ENCODE data around the gene CDK1.
A peak's percentile ranks its signal among the peaks of the same experiment; 100 is the strongest.

Gene CDK1

DNA sequence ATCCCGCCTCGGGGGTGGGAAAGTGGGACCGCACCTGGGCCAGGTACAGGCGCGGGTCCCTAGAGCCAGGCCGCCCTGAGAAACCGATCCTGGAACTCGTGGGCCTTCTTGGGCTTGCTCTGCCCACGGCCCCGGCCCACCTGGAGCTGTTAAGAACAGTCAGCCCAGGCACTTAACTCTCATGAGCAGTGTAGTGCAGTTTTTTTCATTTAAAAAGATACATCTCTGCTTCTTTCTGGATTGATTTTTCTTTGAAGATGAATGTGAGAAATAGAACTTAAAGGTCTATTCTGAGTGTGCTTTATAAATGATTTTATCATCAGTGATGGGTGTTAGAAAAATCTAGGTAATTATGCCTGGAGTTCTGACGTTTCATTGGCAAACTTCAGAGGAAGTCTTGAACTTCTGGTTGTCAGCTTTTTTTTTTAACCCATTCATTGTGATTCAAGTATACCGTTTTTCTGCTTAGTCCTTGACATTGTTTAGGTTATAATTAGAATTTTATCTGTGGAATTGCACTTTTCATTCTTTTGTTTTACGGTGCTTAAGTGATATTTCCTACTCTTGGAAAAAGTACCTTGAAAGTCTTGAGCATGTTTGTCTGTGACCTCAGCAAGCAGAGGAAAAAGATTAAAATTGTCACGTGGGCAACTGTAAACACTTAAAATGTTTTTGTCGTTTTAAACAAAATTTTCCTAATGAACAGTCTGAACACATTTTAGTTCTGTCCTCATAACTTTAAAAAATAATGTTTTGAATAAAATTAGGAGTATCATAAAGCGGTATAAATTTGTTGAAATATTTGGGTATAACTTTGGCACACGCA is 906 bp downstream of the CDK1 start:
- DNase-seq, result no peak

DNA sequence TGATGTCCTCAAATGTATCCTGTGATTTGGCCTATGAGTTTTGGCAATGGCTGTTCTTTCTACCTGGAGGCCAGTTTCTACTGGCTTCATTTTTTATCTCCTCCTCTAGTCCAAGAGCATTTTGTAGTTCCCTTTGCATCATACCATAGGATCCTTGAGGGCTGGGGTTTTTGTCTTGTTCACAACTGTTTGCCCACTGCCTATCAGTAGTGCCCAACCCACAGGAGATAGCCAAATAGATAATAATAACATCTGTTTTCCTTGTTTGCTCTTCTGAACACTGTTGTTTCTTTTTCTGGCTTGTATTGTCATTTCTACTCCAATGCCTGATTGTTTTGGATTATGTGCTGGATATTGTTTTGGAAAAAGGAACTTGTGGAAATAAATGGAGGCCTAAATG is 3.4 kb downstream of the CDK1 start:
- no peak for DNase-seq

DNA sequence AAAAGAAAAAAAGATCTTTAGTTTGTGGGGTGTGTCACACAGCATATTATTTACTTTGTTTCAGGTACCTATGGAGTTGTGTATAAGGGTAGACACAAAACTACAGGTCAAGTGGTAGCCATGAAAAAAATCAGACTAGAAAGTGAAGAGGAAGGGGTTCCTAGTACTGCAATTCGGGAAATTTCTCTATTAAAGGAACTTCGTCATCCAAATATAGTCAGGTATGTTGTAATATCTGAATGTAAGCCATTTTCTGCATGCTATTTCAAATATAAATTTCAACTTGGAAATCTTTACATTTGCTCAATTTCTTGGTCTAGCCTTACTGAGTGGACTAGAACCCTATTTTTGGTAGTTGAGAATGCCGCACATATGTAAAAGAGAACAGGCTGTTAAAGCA is 6.4 kb downstream of the CDK1 start:
- no peak for DNase-seq

DNA sequence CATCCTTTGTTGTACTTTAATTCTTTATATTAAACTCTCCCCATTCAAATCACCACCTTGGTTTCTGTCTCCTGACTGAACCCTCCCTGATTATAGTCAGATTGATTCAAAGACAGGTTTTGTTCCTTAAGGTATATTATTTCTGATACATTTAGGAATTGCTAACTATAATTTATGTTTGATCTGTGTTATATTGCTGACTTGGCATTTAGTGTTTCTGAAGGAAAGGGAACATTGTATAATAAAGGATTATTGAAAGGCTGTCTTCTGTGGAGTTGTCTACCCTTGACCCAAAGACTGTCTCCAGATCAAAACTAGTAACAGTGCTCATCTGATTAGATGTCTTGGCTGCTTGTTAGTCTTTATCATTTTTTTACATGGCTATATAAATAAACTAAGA is 10.3 kb downstream of the CDK1 start:
- DNase-seq, result no peak

DNA sequence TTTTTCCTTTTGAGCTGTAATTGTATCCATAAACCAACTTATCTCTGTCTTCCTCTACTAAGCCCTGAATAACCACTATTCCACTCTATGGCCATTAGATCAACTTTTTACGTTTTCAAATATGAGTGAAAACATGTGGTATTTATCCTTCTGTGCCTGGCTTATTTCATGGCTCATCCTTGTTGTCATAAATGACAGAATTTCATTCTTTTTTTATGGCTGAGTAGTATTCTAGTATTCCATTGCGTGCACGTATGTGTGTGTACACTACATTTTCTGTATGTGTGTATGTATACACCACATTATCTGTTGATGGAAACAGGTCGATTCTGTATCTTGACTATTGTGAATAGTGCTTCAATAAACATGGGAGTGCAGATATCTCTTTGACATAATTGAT is 11.1 kb downstream of the CDK1 start:
- no peak for DNase-seq

DNA sequence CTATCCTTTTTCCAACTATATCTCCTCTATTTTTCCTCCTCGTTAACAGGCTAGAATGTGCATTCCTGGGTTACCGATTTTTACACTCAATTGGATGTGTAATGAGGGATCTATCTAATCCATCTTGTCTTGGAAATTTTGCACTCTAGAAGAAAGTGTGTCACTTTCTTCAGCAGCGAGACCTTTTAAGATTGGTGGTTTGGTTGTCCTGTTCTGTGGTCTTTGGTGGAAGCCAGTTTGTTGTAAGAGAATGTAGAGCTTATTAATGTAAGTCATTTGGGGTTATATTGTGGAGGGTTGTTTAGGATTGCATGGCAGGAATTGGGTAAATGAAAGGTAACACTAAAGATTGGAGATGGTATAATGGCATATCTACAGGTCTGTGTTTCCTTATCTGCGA is 16.7 kb downstream of the CDK1 start:
- no peak for DNase-seq

DNA sequence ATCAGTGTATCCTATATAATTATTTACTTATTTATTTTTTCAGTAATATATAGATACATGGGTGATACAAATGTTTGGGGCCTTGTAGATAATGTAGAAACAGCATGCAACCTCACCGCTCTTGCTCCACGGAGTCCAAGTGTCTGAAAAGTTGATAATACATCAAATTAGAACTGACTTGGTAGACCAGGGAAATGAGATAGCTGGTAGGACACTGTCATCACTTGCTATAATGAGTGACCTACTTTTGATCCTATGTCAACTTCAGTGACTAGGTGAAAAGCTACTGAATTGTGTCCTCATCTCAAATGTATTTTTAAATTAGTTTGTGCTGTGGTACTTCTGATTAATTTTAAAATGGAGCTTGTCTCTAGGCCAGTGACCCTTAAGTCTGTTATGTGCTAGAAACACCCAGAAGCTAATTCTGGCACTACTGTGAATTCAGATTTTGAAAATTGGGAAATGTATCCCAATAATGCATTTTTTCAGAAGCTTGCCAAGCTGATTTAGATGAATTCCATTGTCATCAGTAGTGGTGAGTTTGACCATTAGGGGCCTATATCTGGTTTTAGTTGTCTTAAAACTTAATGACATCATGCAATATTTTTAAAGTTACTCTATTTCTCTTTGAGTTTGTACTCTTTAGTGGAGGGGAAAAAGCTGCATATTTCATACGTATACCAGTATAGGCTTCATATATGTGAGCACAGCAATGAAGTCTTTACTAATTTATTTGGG is 17.4 kb downstream of the CDK1 start:
- DNase-seq, result no peak

DNA sequence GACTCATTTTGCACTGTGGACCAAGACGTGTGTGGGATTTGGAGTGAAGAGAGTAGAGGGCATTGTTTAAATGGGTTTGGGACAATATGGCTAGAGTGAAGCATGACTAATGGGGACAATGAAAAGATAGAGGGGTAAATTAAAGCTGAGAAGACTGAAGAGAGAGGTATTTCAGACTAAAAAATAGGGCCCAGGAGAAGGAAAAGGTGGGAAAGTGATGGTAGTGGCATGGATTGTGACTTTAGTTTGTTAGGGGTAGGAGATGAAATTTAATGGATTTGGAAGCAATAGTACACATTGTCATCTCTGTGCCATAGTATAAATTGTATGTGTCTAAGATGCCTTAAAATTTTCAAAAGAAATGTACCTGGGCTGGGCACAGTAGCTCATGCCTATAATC is 18.2 kb downstream of the CDK1 start:
- no peak for DNase-seq

DNA sequence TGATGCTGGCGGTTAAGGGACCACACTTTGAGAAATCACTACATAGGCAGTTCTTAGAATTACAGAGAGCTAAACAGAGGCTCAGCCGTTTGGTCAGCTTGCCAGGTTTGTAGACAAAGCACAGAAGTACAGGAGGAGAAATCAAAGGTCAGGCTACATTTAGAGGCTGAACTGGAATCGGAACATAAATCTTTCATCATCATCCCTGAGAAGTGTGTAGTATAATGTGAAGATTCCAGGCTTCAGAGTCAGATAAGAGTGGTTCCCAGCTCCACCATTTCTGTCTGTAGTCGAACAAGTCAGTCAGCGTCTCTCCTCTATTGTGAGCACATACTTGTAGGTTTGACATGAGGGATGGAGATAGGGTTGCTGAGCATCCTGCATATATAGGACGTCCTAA is 18.9 kb downstream of the CDK1 start:
- no peak for DNase-seq

DNA sequence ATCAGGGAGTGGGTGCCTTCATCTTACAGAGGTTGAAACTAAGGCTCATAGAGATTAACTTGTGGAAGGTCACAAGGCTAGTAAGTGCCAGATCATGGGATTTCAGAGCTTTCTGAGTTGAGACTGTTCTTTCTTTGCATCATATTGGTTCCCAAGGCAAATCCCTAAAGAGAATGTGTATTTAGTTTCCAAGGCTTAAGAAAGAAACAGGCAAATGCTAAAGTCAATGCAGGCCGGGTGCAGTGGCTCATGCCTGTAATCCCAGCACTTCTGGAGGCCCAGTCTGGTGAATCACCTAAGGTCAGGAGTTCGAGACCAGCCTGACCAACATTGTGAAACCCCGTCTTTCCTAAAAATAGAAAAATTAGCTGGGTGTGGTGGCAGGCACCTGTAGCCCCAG is 19.8 kb downstream of the CDK1 start:
- no peak for DNase-seq

DNA sequence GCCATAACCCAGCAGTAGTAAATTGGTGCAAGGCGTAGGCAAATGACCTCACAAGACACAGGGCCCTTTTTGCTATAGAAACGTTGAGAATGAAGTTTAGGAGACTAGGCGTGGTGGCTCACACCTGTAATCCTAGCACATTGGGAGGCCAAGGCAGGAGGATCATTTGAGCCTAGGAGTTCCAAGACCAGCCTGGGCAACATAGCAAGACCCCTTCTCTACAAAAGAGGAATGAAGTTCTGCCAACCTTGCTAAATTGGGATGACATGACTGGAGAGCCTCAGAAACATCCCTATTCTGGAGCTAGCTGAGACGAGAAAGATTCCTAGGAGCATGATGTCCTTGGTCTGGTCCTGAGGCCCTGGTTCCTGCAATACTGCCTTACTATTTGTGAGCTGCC is 20.6 kb downstream of the CDK1 start:
- no peak for DNase-seq

DNA sequence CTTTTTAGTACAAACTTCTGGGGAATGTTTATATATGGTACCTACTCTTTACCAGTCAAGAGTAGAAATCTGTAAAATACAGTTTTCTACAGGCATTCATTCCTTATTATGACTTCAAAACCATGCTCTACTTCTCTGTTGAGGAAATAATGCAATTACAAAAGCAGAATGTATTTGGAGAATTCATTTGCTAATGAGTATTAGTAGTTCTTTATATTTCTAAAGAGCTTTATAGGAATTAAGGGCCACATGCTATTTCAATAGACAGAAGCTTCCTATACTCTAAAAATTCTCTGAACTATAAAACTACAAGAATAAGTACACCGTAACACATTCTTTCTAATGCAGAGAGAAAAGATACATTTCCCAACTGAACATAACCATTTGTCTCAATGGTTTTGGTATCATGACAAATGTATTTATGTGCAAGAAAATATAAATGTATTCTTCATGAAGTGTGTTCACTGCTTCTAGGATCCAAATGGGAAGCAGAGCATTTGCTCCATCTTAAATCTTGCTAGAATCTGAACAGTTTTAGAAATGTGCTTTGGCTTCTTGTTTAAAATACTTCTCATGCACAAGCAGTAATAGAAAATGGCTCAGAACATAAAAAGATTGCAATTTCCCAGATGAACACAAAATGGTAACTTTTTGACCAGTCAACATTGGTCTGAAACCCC is 21.8 kb downstream of the CDK1 start:
- DNase-seq, result no peak

DNA sequence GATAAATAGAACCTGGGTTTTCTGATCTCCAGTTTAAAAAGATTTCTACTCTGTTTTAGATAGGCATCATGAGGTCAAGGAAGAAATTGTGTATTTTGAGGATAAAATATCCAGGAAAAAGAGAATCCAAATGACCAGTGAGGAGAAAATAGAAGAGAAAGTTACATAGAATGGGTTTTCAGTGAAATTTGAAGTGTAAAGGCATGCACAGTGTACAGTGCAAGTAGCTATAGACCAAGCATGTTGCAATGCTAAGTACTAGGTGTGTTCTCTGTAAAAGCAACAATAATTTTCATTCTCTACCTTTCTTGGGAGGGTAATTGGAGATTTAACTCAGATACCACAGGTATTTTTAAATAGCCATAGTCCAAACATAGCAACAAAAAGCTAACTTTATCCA is 22.6 kb downstream of the CDK1 start:
- DNase-seq, result no peak

DNA sequence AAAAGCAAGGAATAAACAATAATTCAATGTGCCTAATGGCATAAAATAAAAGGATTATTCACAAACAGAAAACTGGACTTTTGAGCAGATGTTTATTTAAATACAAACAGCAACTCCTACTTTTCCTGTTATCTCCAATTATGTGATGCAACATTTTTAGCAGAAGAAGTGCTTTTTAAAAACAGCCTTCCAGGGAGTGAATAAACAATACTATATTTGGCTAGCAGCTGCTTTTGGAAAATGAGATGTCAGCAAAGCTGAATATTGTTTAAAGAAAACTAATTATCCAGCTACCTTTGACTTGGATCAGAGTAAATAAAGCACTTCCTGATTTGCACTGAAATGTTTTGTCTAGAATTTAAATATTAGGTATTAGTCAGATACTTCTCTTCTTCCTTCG is 23.2 kb downstream of the CDK1 start:
- DNase-seq, result no peak

DNA sequence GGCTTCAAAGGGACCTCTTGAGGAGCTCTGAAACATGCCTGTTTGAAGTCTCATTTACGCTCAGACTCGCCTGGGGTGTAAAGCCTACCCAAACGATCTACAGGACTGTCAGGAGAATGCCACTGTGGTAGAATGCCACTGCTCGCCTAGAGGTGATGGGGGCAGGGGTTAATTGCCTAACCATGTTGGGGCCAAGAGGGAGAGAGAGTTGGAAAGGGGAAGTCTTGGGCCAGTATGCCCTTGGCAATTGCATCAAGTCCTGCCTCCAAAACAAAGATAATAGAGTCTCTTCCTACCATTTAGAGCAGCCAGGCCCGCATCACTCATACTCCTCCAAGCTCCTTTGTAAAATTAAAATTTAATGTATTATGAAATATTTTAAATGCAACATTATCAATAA is 25.2 kb downstream of the CDK1 start:
- no peak for DNase-seq

DNA sequence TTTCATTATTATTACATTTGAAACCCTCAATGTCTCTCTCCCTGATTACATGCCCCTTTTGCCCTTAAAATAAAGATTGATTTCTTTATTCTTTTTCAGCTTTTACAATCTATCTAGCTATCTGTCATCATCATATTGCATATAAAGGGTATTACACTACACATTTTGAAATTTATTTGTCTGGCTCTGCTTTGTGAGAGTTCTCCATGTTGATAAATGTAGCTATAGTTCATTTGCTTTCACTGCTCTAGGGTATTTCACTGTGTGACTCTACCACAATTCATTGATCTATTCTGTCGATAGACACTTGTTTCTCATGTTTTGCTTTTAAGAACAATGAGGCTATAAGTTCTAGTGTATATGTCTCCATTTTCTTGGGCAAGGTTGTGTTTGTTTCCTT is 25.6 kb downstream of the CDK1 start:
- DNase-seq, result no peak

DNA sequence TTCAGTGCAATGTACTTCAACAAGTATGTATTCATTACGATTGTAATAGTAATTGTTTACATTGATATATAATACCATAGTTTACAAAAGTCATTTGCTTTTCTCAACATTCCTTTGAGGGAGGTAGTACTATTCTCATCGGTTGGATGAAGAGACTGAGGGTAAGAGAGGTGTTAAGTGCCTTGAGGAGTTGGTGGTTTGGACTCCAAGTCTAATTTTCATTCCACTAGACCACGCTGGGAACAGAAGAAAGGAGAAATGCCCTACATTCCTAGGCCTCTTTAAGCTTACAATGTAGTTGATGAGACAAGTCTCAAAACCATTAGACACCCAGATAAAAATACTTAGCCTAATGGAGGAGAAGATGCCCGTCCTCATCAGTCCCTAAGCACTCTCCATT is 28.6 kb downstream of the CDK1 start:
- DNase-seq, result no peak

DNA sequence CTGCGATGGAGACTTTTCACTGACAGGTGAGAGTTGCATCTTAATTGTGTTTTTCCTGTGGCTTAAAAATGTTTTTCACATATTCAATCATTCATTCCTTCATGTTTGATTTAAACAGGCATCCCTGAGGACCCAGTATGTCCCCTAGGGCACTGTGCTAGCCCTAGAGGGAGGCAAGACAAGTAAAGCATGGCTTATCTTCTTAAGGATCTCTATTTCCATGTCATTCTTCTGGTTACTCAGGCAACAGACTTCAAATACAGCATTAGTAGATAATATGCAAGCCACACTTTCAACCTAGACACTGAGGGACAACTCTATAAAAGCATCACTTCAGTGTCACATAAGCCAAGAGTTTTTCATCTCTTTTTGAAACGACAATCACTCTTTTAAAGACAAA is 29.2 kb downstream of the CDK1 start:
- no peak for DNase-seq

DNA sequence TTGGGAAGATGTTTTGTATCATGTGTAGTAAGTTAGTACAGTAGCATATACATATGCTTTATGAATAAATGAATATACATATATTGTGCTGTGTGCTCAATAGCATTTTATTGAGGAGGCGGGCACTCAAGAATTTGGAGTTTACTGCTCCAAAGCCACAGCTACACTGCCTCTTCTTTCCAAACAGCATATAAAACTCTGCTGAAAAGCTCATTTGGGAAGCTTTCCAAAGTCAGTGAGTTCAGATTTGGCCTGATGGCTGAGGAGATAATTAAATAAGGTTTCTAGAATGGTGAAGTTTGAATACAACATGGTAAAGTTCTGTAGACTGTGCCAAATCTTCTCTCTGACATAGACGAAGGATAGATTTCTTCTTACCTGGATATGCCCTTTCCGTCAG is 29.8 kb downstream of the CDK1 start:
- no peak for DNase-seq

DNA sequence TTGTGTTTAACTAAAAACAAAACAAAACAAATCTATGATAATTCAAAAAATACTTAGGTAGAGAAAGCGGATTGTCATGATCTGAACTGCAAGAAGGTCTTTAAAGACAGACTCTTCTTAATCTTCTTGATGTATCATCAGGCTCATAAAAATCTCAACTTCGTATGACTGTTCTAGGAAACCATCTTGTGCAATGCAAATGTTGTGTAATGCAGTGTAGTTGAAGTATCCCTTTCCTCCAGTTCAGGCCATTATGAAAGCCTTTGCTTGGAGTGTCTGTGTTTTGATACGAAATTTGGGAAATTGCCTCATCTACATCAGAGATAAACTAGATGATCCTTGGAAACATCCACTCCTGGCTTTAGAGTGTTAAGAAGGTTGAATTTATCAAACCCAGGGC is 30.9 kb downstream of the CDK1 start:
- DNase-seq, result no peak

DNA sequence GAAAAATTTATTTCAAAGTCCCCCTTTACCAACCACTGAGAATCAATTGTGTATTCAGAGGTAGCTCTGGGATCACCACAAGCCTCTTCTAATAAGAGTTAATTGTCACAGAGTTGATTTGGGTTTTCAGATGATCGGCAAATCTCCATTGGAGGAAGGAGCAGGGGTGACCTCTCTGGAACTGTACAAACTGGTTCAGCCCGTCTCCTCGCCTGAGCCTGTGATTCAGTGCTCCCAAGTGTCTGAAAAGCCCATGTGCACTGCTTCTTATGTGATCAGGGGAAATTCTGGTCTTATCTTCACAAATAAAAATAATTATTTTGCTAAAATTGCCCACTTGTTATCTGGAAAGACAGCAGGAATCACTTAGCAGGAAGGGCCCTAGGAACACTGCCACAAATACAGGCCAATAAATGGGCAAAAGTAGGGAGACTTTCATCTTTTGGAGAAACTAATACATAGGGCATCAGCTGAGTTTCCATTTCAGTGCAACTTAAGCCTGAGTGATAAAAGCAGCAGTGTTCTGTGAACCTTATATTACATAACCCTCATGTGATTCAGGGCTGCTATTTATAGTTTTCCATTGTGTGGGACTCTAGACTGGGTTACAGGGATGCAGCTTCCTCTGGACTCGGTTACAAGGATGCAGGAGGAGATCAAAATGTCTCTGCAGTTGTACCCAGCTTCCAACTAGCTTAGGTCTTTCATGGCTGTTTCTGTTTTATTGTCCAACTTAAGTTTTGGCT is 32.3 kb downstream of the CDK1 start:
- DNase-seq, result no peak

DNA sequence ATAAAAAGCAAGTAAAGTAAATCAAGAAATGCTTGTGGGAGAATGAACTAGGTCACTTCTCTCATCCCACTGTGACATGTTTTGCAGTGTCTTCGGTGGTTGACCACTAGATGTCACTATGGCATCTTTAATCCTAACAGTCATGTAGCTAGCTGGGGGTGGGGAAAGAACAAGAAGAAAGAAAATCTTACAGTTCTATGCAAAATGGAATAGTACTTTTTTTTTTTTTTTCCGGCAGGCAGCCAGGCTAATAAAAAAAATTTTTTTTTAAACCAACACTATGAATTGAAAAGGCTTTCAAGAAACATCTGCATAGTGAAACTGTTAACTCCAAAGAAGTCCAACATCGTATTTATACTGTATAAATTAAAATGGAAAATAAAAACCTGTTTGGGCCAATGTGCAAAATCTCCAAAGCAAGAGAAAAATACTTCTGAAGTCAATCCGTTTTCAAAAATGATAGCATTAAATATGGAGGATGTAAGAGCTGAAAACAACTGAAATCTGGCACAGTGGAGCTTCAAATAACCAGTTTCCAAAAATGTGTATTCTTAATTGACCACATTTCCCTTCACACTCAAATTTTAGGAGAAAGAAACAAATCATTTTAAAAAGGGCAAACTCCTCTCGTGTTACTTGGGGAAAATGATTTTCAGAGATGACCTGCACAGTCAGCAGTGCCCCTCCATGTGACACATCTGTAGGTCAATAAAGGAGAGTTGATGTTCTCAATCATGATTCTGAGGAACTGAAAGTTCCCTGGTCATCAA is 38.5 kb downstream of the CDK1 start:
- peak in 1 of 2 donors; percentile 23 for DNase-seq

DNA sequence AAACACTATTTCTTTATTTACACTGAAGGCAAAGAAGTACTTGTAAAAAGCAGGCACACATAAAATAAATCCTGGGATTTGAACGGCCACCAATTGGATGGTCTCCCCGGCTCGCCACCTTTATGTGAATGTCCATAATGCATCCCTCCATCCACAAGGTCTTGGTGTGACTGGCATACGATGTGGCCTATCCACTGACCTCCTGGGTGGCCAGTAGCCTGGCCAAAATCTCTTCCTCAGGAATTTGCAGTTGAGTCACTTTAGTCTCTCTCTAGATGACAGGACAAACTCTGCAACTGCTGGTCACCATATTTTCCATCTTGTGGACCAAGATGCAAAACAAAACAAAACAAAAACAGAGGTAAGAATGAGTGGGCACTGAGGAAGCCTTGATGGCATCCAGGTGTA is 39.1 kb downstream of the CDK1 start:
- DNase-seq, result no peak
